BJ (cell line): ENCODE measurements around the gene MBTD1. TPM values are rescaled to one million over a fixed set of nuclear protein-coding genes. Genes with fewer than 3 reads are reported as not detected.

ENCODE experiments used
- CTCF ChIA-PET: fragments of 350-600 bp; formaldehyde crosslinking; extraction: SDS; loops from one replicate; lab custom pipeline; 2021; ENCODE audit warnings: antibody characterized with exemption, inconsistent platforms; lab: Yijun Ruan, JAX
- POLR2A ChIA-PET: fragments of 300-600 bp; sonication (Branson Sonifier 250); formaldehyde crosslinking; extraction: SDS; loops from one replicate; lab custom pipeline; 2021; ENCODE audit warnings: antibody characterized with exemption; lab: Charles Lee
- DNase-seq: peaks from one replicate; pipeline ENCODE4 v3.0.0-alpha.2; 2011; ENCODE audit warnings: low read depth
- H3K27me3 ChIP-seq: 2 replicates; pipeline ENCODE4 v1.6.0; 2011; ENCODE audit warnings: low read length; ENCODE audit not compliant: control insufficient read depth, insufficient read depth
- H3K36me3 ChIP-seq: 2 replicates; pipeline ENCODE4 v1.5.1; 2011; ENCODE audit warnings: low read length; ENCODE audit not compliant: control insufficient read depth, insufficient read depth
- H3K4me3 ChIP-seq: 2 replicates; pipeline ENCODE4 v1.5.1; 2011; ENCODE audit warnings: low read depth, mild to moderate bottlenecking, control low read depth, low read length
- polyA plus RNA-seq: library from polyadenylated mRNA; depleted of rRNA; stranded (reverse); fragments of >200 nt; gene quantifications from 2 replicates; pipeline ENCODE4 v1.2.3, GENCODE V29; 2011
- TF ChIP-seq, protein P1 (sequence below): IDR thresholded peaks from 2 replicates; pipeline ENCODE4 v1.5.1; 2011; ENCODE audit warnings: low read depth, mild to moderate bottlenecking, control low read depth, inconsistent platforms, low read length, moderate library complexity; ENCODE audit not compliant: insufficient read depth

Gene MBTD1
- polyA plus RNA-seq, 1 experiment = 2.8 TPM

DNA sequence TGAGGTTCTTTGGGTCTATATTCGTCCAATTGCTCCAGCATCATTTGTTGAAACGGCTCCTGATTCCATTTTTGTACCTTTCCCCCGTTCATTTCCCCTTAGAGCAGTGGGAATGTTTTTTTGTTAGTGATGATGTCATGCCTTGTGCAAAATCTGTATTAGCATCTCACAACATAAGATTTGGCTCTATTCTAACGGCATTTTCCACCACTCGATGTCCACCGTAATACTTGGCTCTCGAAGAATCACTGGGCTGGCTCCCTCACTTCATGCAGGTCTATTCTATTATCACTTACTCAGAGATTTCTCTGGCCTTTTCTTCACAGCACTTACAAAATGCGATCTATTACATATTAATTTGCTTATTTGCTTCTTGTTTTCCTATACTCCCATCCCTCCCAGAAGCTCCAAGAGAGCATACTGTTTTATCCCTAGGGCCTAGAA, 107.1 kb downstream of the MBTD1 start:
- ChIA-PET CTCF (interaction anchor here (0.6 to 2.8 kb wide), 37 partner anchors 9 to 603 kb away, joined by 3 to 78 read pairs (median 4); partner anchors contain the start of gene SPAG9), POLR2A (no interaction called here)
- TF ChIP-seq, protein P1, sequence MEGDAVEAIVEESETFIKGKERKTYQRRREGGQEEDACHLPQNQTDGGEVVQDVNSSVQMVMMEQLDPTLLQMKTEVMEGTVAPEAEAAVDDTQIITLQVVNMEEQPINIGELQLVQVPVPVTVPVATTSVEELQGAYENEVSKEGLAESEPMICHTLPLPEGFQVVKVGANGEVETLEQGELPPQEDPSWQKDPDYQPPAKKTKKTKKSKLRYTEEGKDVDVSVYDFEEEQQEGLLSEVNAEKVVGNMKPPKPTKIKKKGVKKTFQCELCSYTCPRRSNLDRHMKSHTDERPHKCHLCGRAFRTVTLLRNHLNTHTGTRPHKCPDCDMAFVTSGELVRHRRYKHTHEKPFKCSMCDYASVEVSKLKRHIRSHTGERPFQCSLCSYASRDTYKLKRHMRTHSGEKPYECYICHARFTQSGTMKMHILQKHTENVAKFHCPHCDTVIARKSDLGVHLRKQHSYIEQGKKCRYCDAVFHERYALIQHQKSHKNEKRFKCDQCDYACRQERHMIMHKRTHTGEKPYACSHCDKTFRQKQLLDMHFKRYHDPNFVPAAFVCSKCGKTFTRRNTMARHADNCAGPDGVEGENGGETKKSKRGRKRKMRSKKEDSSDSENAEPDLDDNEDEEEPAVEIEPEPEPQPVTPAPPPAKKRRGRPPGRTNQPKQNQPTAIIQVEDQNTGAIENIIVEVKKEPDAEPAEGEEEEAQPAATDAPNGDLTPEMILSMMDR = no peak
- H3K4me3 ChIP-seq = peak overlapping the region; percentile 24
- peaks cover 1% of the 10 kb centered on the region; the same call in 1 of the 2 replicates for H3K36me3 ChIP-seq
- DNase-seq = no peak
- H3K27me3 ChIP-seq = no peaks in the 10 kb centered on the region

DNA sequence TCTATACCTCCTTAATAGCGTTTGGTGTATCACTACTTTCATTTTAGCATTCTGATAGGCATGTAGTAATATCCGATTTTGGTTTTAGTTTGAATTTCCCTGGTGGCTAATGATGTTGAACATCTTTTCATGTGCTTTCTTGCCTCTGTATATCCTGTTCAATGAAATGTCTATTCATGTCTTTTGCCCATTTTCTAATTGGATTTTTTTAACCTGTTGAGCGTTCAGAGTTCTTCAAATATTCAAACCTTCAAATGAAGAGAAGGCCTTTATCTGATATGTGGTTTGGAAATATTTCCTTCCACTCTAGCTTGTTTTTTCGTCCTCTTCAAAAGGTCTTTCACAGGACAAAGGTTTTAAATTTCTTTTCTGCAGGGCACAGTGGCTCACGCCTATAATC, 108.9 kb downstream of the MBTD1 start:
- H3K4me3 ChIP-seq = no peak overlapping the region
- TF ChIP-seq, protein P1 = no peak
- no peaks in the 10 kb centered on the region for H3K36me3 ChIP-seq
- no peak for DNase-seq
- POLR2A ChIA-PET = no interaction called here
- CTCF ChIA-PET = interaction anchor here (0.6 kb wide), 1 partner anchor 168 kb away, joined by 3 read pairs; no protein-coding TSS in a partner anchor
- H3K27me3 ChIP-seq = no peaks in the 10 kb centered on the region

GRCh38 chr17:51149163-51149562, 110.7 kb downstream of the MBTD1 start:
- no peak for DNase-seq
- TF ChIP-seq, protein P1 = no peak
- POLR2A ChIA-PET = no interaction called here
- no peak overlapping the region for H3K4me3 ChIP-seq
- no peaks in the 10 kb centered on the region for H3K36me3 ChIP-seq
- CTCF ChIA-PET = no interaction called here
- no peaks in the 10 kb centered on the region for H3K27me3 ChIP-seq

- Histone ChIP-seq H3K4me3 (no peak overlapping the region), H3K36me3 (no peaks in the 10 kb centered on the region), H3K27me3 (no peaks in the 10 kb centered on the region)
- TF ChIP-seq, protein P1 = no peak
- CTCF ChIA-PET = interaction anchor here (0.6 to 1.1 kb wide), 4 partner anchors 13 to 146 kb away, joined by 3 to 5 read pairs (median 4); no protein-coding TSS in a partner anchor
- no peak for DNase-seq
- POLR2A ChIA-PET = no interaction called here
Measured at GRCh38 chr17:51147650-51148049, 112.2 kb downstream of the MBTD1 start.

DNA sequence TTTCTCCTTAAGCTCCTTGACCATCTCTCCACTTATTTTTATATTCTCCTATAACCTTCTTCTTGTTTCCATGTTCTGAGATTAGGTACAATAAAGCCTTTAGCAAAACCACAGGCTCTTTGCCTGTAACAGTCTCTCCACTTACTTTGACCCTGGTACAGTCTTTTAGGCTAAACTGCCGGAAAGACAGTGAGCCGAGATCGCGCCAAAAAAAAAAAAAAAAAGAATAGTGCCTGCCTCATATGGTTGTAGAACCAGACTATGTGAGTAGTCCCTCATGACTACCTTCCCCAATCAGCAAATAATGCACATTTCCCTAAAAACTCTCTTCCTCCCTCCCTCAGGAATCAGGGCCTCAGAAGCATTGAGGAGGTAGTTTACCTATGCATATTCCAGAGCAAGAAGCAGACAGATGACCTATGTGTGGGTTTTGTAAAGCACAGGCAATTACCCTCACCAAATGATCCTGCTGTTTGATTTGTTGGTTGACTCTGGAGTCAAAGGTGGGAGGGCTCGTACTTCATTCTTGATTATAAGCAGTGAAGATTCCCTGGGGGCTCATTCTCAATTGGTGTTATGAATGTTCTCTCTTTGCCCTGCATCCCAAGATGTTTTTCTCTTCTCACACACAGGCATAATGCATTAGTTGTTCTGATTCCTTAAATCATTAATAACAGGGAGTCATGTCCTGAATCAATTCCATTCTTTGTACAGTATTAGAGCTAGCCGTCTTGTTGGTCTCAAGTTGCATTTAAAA, 115.4 kb downstream of the MBTD1 start:
- ChIA-PET CTCF (interaction anchor here (2.5 kb wide), 1 partner anchor 9 kb away, joined by 8 read pairs; the partner anchor contains the start of gene NME1), POLR2A (no interaction called here)
- Histone ChIP-seq H3K4me3 (no peak overlapping the region), H3K36me3 (no peaks in the 10 kb centered on the region), H3K27me3 (no peaks in the 10 kb centered on the region)
- TF ChIP-seq, protein P1 = no peak
- no peak for DNase-seq
